ENCODE data around the gene RFWD3.
"Not testable (repeated sequence)": the region's sequence is repeated elsewhere in the genome, so short reads cannot be mapped to it uniquely, and the experiment has no call there.

Gene RFWD3, protein sequence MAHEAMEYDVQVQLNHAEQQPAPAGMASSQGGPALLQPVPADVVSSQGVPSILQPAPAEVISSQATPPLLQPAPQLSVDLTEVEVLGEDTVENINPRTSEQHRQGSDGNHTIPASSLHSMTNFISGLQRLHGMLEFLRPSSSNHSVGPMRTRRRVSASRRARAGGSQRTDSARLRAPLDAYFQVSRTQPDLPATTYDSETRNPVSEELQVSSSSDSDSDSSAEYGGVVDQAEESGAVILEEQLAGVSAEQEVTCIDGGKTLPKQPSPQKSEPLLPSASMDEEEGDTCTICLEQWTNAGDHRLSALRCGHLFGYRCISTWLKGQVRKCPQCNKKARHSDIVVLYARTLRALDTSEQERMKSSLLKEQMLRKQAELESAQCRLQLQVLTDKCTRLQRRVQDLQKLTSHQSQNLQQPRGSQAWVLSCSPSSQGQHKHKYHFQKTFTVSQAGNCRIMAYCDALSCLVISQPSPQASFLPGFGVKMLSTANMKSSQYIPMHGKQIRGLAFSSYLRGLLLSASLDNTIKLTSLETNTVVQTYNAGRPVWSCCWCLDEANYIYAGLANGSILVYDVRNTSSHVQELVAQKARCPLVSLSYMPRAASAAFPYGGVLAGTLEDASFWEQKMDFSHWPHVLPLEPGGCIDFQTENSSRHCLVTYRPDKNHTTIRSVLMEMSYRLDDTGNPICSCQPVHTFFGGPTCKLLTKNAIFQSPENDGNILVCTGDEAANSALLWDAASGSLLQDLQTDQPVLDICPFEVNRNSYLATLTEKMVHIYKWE

DNA sequence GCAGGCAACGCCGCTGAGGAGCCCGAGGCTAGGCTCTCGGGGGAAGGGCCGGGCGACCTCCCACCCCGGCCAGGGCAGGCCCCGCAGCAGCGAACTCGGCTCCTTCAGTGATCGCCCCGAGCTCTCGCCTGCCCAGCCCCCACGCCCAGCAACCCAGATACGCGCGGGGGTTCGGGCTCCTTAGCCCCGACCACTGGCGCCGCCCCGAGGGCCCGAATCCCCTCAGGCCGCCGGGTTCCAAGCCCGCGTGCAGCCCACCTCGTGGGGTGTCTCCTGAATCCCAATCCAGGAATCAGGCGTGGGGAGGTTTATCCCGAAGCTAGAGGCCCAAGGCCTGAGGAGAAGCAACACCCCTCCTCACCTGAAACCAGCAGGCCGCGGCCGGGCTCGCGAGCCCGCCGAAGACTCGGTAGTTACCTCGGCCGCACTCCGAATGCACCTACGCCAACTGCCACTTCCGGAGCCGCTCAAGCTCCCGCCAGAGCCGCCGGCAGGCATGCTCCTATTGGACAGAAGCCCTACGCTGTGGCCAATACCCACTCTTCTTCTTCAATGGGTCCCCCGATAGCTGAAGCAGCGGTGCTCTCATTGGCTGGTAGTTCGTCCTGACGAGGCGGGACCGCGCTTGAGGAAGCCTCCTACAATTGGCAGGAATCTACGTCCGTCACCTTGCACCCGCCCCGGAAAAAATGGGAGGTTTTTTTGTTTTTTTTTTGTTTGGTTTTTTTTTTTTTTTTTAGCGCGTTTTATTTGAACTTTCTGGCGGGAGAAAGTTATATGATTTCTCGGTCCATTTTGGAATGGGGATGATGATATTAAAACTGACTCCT, at the start of gene RFWD3:
Gene RFWD3, minus strand, starts transcription at position 453 of the 830 bp plus-strand sequence. CDS start 5,428 bp downstream, outside the sequence.
- peak; percentile 88 for DNase-seq

DNA sequence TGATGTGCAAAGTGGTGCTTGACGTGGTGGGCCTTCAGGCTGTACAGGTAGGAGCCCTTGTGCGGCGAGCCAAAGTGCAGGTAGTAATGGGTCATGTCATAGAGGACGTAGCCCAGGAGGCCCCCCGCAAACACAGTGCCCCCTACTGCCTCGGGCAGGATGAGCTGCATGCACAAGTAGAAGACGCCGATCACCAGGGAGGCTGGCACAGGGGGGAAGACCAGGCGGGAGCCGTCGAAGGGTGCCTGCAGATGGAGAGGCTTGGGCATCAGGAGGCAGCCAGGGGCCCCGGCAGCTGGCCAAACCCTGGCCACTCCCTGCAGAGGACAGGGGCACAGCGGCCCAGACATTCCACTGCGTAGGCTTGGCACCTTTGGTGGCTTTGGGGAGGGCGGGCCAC, 49.7 kb upstream of the RFWD3 start:
- no peak for DNase-seq

DNA sequence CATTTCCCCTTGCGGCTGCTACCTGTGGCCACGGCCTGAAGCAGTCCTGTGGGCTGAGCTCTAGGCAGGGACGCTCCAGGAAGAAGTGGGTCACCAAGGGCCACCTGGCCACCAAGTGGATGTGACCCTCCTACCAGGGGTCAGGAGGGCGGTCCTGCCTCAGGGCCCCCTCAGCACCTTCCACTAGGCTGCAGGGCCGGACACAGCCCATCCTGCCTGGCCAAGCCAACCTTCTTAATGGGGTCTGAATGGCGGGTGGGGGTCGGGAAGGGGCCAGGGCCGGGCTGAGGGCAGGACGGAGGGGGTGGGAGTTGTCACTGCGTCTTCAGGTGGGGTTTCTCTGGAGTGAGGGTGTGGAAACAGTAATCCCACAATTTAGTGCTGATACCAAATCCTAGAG, 47.2 kb upstream of the RFWD3 start:
- DNase-seq, result no peak

DNA sequence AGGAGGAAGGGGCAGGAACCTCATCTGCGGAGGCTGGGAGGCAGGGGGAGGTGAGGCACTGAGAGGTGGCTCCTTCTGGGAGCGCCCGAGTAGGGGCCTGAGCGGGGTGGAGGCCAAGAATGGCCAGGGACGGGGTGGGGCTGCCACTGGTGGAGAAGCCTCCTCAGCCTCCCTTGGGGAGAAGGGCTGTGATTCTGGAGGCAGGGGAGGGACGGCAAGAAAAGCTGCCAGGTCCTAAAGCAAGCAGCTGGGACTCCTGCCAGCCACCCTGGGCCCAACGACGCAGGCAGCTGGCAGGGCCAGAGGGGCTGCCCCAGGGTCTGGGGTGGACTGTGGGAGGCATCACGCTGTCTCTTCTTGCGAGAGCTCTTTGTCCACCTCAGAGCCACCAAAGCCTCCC, 46.6 kb upstream of the RFWD3 start:
- no peak for DNase-seq

DNA sequence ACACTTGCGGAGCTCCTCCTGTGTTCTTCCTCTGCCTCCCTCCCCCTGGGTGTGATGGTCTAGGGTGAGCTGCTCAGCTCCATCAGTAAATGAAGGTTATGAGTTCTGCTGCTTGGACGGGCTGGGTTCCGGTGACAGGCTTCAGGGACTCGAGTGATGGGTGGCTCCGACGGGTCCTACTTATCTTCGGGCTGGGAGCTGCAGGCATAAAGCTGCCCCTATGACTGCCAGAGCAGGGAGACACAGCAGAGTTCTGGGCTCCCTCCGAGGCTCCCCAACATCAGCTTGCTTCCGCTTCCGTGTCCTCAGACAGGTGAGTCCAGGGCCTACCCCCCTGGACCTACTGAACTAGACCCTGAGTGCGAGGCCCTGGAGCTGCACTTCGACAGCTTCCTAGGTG, 45.3 kb upstream of the RFWD3 start:
- DNase-seq, result no peak

DNA sequence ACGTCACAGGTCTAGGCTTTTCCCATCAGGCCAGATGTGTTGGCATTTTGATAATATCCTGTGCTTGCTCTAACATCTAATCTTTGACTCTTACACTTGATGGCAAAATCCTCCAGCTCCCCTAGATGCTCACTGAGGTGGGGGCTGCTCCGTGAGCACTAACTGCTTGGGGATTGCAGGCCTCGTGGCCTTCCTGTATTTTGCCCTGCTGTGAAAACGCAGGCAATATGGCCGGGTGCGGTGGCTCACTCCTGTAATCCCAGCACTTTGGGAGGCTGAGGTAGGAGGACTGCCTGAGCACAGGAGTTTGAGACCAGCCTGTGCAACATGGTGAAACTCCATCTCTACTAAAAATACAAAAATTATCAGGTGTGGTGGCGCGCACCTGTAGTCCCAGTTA, 43.7 kb upstream of the RFWD3 start:
- DNase-seq, result no peak

DNA sequence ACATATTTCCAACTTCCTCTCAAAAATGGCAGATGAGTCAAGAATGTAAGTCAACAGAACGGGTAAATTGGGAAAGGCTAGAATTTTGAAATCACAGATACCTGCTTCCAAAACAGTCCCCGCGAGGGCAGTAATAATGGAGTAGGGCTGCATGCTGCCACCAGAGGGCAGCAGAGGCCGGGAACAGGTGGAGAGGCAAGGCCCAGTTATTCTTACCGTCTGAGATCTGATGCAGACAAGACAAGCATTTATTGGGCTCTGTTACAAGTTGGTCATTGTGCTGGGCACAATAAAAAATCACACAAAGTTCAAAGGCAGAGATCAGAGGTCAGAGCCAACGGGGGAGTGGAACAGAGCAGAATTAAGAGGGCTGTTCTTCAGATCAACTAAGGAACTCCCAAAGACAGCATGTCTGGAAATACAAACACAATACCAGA, 42.8 kb upstream of the RFWD3 start:
- DNase-seq, result peak; percentile 54

DNA sequence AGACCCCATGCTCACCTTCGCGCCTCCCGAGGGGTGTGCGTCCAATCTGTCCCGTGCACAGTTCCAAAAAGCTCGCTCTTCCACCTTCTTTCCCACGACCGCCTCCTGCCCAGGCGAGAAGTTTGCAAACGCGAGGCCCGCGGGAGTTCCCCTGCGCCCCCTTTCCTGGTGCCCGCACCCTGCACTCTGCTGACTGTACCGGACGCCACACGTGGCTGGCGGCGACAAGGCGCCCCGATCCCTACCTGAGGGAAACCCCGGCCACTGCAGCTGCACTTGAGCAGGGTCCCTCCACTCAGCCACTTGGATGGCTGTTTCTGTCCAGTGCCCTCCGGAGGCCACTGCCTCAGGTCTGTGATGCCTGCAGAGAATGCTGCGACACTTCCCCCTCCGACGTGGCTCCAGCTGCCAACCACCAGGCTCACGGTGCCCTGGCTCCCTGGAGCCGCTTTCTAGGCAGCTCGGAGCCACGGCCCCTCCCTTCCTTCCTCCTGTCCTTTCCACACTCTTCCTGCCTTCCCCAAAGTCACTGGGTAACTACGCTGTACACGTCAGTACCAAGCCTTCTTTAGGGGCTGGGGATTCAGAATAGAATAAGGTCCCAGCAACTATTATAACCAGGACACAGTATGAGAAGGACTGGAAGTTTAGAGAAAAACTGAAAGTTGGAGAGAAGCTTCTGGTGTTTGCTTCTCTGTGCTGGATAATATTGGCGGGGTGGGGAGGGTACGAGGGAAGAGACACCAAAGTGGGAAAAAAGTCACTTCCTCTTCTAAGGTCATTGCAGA, 34.0 kb upstream of the RFWD3 start, which contains the start of gene MLKL:
Gene MLKL, minus strand, starts transcription at position 425 of the 788 bp plus-strand sequence. CDS start 5,105 bp downstream, outside the sequence.
- peak; percentile 74 for DNase-seq

DNA sequence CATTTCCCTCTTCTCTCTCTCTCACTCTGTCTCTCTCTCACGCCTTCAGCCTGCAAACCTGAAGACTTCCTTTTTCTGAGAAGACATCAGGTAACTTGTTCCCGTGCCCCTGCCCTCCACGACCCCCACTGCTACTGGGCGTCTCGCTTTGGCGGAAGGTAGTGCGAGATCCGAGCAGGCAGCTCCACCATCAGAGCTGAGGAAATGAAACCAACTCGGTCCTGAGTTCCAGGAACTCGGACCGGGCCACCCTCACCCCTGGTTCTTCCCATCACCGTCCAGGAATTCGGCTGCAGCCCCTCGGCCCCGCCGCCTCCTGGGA, 33.4 kb upstream of the RFWD3 start:
- DNase-seq, result no peak

DNA sequence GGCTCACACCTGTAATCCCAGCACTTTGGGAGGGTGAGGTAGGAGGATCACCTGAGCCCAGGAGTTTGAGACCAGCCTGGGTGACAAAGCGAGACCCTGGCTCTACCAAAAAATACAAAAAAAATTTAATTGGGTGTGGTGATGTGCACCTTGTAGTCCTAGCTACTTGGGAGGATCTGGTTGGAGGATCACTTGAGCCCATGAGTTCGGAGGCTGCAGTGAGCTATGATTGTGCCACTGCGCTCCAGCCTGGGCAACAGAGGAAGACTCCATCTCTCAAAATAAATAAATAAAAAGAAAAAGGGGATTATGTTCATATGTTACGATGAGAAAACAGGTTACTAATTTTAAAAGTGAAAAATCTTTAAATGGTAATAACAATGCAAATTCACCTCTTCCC, 33.0 kb upstream of the RFWD3 start:
- no peak for DNase-seq

DNA sequence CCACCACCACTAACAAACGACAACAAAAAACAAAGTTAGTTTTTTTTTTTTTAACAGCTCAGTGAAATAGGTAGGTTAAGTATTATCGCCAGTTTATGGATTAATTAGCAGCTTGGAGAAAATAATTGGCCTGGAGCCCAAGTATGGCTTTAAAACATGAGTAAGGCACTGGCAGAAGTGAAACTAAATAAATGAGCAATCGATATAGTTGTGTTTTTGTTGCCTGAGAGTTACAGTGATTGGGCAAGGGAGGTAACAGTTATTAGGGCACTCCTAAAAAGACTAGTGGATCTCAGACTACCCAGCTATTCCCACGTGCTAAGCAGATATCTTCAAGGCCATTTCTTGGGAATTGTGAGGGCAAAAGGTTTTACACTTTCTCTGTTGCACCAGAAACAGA, 31.5 kb upstream of the RFWD3 start:
- no peak for DNase-seq

DNA sequence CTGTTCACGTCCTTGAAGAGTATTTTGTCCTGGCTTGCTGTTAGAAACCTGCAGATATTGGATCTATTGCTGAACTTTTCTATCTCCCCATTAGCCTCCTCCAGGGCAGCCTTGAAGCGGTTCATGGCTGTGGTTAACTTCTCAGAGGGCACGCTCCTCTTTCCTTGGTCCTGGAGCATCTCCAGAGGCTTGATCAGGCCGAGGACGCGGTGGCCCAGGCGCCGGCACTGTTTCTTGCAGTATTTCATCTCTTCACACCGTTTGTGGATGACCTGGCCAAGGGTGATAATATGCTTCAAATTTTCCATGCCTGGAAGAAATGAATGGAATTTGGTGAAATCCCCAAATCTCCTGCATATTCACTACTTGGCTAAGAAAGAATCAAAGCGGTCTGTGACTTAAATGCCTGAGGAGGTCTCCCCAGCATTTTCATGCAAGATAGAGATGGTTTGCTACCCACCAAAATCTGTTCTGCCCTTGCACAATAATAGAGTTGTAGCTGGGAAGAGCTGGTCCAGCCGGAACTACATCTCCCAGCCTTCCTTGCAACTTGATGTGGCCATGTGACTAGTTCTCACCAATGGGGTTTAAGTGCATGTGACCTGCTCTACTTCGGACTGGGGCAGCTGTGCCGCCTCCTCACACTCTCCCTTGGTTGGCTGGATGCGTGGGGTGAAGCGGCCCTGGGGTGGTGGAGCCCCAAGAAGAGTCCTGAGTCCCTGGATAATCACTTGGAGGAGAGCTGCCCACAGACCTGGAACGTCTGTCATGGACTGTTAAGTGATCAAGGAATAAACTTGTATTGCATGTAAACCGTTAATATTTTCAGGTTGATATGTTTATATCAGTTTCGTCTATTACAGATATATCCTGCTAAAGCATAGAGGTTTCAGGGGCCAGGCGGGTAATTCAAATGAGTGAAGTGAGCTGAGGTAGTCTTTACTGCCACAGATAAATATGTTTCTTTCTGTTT, 29.1 kb upstream of the RFWD3 start:
- DNase-seq, result no peak

DNA sequence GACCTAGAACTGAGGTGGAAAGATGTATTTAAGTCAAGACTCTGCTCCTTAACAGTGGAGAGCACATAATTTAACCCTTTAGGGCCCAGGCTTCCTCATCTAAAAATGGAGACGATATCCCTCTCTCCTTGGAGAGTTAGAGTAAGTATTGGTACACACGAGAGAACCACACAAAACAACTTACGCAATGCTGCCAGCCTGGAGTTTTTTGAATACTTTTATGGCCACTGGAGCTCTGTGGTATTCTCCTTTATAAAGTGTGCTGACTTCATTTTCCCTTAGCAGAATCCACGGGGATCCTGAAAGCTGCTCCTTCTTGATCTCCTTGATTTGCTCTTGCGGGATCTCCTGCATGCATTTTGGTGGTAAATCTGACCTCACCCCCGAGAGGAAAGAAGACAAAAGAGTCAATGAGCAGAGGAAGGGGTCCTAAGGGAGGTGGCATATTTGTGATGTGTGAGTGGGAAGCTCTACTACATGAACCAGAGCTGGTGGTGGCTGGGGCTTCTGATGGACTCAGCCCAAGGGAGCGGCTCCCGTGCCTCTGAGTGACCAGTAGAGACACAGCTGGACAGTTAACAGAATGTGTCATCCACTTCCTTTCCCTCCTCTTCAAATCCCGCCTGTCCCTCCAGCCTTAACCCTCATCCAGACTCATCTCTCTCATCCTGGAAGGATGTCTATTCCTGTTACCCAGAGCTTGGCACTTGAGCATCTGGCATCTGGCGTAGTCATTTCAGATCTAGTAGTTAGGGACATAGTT, 24.6 kb upstream of the RFWD3 start:
- no peak for DNase-seq

DNA sequence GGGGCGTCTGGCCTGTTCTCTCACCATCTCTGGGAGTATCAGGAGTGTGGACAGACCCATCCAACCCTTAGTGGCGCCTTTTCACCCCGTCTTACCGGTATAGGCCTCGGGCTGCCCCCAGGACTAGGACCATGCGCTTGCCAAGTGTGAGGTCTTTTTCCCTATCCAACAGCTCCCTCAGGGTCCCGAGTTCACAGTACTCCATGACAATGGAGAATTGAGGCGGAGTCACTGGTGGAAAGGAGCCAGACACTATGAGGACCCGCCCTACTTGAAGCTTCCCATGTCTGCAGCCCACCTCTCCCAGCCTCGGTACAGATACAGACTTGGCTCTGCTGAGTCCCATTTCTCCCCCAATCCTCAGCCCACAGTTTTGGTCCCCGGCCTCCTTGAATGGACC, 15.9 kb upstream of the RFWD3 start:
- DNase-seq, result no peak

DNA sequence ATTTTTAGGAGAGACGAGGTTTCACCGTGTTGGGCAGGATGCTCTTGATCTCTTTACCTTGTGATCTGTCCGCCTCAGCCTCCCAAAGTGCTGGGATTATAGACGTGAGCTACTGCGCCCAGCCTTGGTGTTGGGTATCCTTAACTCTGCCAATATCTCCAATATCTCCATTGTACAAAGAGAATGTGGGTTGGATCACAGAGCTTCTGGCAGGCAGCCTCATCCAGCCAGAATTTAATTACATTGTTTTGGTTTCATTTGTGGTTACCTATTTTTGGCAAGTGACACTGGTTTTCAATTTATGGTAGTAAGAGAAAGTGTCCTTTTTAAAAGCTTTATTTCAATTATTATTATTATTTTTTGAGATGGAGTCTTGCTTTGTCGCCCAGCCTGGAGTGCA, 14.0 kb upstream of the RFWD3 start:
- DNase-seq, result no peak

DNA sequence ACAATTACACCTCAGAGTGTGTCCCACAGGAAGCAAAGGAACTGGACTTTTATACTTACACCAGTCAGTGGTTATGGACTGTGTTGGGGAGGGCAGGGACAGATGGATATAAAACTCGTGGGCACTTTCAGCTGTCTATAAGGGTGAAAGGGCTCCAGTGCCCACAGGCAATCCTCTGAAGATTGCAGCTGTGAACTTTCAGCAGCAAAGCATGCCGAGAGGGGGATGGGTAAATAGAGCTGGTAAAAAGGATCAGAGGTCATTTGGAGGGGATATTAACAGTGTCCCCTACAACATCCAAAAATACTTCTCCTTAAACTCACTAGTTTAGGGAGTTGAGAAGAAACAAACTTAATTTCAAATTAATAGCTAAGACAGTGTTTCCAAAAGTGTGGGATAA, 13.3 kb upstream of the RFWD3 start:
- DNase-seq, result no peak

DNA sequence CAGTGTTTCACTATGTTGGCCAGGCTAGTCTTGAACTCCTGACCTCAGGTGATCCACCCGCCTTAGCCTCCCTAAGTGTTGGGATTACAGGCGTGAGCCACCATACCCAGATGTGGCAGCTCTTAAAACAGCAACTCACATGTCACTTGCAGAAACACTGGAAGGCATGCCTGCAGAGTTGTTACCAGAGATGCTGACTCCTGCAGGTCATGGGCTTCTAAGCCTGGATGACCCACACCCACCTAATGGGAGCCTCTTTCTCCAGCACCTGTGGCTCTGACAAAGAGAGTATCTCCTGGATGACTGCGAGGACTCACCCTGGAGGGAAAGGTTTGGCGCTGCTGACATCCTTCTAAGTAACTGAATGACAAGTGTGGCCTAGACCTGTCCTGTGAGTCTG, 11.2 kb upstream of the RFWD3 start:
- DNase-seq, result no peak

DNA sequence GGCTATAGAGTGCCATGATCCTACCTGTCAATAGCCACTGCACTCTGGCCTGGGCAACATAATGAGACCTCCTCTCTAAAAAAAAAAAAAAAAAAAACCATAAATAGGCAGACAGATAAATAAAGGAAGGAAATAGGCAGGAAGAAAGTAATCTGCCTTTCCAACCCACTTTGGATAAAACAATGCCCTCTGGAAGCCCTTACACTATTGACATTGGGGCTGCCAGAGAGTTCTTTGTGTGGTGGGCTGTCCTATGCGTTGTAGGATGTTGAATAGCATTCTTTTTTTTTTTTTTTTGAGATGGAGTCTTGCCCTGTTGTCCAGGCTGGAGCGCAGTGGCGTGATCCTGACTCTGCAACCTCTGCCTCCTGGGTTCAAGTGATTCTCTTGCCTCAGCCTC, 7.2 kb upstream of the RFWD3 start:
- no peak for DNase-seq

DNA sequence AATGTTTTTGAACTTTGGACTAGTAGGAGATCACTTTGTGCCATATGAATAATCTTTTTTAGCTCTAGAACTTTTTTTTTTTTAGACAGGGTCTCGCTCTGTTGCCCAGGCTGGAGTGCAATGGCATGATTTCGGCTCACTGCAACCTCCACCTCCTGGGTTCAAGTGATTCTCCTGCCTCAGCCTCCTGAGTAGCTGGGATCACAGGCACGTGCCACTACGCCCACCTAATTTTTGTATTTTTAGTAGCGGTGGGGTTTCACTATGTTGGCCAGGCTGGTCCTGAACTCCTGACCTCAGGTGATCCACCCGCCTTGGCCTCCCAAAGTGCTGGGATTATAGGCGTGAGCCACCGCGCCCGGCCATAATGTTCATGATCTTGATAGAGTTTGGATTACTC, 2.2 kb upstream of the RFWD3 start:
- not testable (repeated sequence) for DNase-seq

DNA sequence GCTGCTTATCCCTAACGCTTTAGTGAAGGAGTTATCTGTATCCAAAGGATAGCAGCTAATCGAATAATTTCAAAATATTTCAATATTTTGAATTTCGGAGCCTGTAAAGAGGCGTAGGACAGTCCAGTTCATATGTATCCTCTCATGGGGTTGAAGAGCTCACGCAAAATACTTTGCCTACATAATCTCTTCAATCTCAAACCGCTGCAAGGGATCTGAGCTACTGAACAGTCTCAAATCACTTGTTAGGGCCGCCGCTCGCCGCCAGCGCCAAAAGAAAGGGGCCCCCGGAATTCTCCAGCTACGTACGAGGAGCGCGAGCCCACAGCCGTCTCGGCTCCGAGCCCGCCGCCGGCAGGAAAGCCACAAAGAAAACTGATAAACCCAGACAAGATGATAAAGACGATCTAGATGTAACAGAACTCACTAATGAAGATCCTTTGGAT, 601 bp upstream of the RFWD3 start:
- no peak for DNase-seq
